Posterior cingulate gyrus (tissue), 11 donors: ENCODE data around the gene HNRNPA3.
"Not testable (repeated sequence)": the region's sequence is repeated elsewhere in the genome, so short reads cannot be mapped to it uniquely, and the experiment has no call there.

Source experiments
- DNase-seq, 10 donors: peaks; one replicate each; pipeline versions ENCODE4 v3.0.0 to v3.0.0-alpha.2; 2020 to 2021; ENCODE audit warnings: mixed read lengths in 3 of 10
- intact Hi-C: fragments of 100-400 bp; cut with DNase I; formaldehyde crosslinking; loops from one replicate; pipeline ENCODE4 v1.15.1; 2023

HNRNPA3 gene

GRCh38 chr2:177265824-177266817 is 53.5 kb downstream of the HNRNPA3 start:
- no peak for DNase-seq
- intact Hi-C loops = loop anchor here (1.0 to 10.0 kb wide), 3 partner anchors 30 to 149 kb away; no protein-coding TSS in a partner anchor

- not testable (repeated sequence) for DNase-seq
- intact Hi-C loops = loop anchor here (10.0 kb wide), 1 partner anchor 148 kb away; no protein-coding TSS in a partner anchor
Measured at GRCh38 chr2:177266955-177267354, 54.4 kb downstream of the HNRNPA3 start.

- no peak for DNase-seq
Measured at GRCh38 chr2:177268187-177268871, 55.7 kb downstream of the HNRNPA3 start.

GRCh38 chr2:177268901-177269300 is 56.3 kb downstream of the HNRNPA3 start:
- intact Hi-C loops = loop anchor here (10.0 kb wide), 1 partner anchor 146 kb away; no protein-coding TSS in a partner anchor
- DNase-seq = no peak

More at GRCh38 chr2:177268187-177268871, 55.7 kb downstream of the HNRNPA3 start:
- intact Hi-C loops = loop anchor here (10.0 kb wide), 1 partner anchor 146 kb away; no protein-coding TSS in a partner anchor

GRCh38 chr2:177270531-177270930 is 57.9 kb downstream of the HNRNPA3 start:
- intact Hi-C loops = no loop called here
- DNase-seq = no peak

GRCh38 chr2:177271981-177272666 is 59.5 kb downstream of the HNRNPA3 start:
- no peak for DNase-seq
- intact Hi-C loops = no loop called here

GRCh38 chr2:177272765-177273164 is 60.2 kb downstream of the HNRNPA3 start:
- intact Hi-C loops = no loop called here
- no peak for DNase-seq

- intact Hi-C loops = no loop called here
- DNase-seq = no peak
Measured at GRCh38 chr2:177273408-177273807, 60.8 kb downstream of the HNRNPA3 start.
